Measurements from ENCODE around the gene NCAPH2. TPM values are rescaled to one million over a fixed set of nuclear protein-coding genes. Genes with fewer than 3 reads are reported as not detected.

Gene NCAPH2
- total RNA-seq, 2 experiments from 2014 or later: 184 to 185 TPM

DNA sequence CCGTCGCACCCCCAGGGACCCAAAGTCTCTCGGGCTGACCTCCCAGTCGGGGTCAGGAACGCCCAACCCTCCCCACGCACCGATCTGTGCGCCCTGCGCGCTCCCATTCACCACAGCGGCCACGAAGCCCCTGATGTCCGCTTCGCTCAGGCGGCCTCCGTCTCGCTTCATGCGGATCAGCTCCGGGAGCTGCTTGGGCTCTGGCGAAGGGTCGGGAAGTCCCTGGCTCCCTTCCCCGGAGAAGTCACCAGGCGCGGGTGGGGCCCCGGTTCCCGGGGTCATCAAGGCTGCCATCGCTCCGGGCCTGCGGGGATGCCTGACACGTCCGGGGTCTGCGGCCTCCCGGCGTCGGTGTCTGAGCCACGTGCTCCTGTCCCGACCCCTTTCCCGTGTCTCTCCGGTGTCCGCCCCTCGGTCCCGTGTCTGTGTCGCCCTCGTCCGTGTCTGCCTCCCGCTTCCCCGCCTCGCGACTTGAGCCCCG lies 21.4 kb downstream of the NCAPH2 start:
- intact Hi-C loops (cut with DNase I, micrococcal nuclease): loop anchor here (5.0 kb wide), 4 partner anchors 33 to 93 kb away; partner anchors contain the start of genes CHKB (in 1 of the 2) and SYCE3 (in 1 of the 2)
- H3K4me1 ChIP-seq (ENCODE audit: insufficient read depth, low read length): peaks cover 82% of the 10 kb centered on the region
- H3K27me3 ChIP-seq (ENCODE audit: control insufficient read depth in 1 of 2, insufficient read depth in 2 of 2, low read length in 2 of 2): no peaks in the 10 kb centered on the region
- DNase-seq: peak in 1 of 14 experiments; percentile 30
- H3K27ac ChIP-seq (ENCODE audit: low read depth in 1 of 2, low read length in 2 of 2): peak overlapping the region; percentile 21 to 74
- CTCF ChIA-PET: interaction anchor here (1.0 to 1.8 kb wide), 2 partner anchors 11 to 34 kb away, joined by 5 to 7 read pairs; partner anchors contain the start of gene SYCE3
- peaks cover 10% of the 10 kb centered on the region for H3K36me3 Mint-ChIP-seq (ENCODE audit: low read depth)
- H3K9me3 Mint-ChIP-seq: no peaks in the 10 kb centered on the region
- no peaks in the 10 kb centered on the region for H3K36me3 ChIP-seq (ENCODE audit: insufficient read depth, low read length)
- H3K27me3 Mint-ChIP-seq: peaks cover 13% of the 10 kb centered on the region
- POLR2A ChIA-PET: interaction anchor here (1.0 to 6.7 kb wide), 9 partner anchors 9 to 92 kb away, joined by 3 to 258 read pairs (median 7); partner anchors contain the start of genes CHKB, KLHDC7B, LMF2 and NCAPH2
- no peaks in the 10 kb centered on the region for H3K9me3 ChIP-seq (ENCODE audit: control insufficient read depth in 1 of 2, insufficient read depth in 1 of 2, low read length in 2 of 2)
- H3K27ac Mint-ChIP-seq: no peak overlapping the region
- TF ChIP-seq, protein P1, sequence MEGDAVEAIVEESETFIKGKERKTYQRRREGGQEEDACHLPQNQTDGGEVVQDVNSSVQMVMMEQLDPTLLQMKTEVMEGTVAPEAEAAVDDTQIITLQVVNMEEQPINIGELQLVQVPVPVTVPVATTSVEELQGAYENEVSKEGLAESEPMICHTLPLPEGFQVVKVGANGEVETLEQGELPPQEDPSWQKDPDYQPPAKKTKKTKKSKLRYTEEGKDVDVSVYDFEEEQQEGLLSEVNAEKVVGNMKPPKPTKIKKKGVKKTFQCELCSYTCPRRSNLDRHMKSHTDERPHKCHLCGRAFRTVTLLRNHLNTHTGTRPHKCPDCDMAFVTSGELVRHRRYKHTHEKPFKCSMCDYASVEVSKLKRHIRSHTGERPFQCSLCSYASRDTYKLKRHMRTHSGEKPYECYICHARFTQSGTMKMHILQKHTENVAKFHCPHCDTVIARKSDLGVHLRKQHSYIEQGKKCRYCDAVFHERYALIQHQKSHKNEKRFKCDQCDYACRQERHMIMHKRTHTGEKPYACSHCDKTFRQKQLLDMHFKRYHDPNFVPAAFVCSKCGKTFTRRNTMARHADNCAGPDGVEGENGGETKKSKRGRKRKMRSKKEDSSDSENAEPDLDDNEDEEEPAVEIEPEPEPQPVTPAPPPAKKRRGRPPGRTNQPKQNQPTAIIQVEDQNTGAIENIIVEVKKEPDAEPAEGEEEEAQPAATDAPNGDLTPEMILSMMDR (IDR thresholded peaks at IDR 0.05): no peak
- H3K4me1 Mint-ChIP-seq (ENCODE audit: low read depth): peaks cover 48% of the 10 kb centered on the region
- H3K4me3 ChIP-seq (ENCODE audit: low read length): peak overlapping the region; percentile 80
- H3K4me3 Mint-ChIP-seq: peak overlapping the region; percentile 48
- no peak for ATAC-seq (ENCODE audit: poor library complexity)

- Histone ChIP-seq H3K4me3 (ENCODE audit: low read length) (peak within 1 kb of the TSS; percentile 80), H3K4me1 (ENCODE audit: insufficient read depth, low read length) (peaks cover 77% of the 10 kb centered on the region), H3K36me3 (ENCODE audit: insufficient read depth, low read length) (no peaks in the 10 kb centered on the region), H3K27me3 (ENCODE audit: control insufficient read depth in 1 of 2, insufficient read depth in 2 of 2, low read length in 2 of 2) (no peaks in the 10 kb centered on the region), H3K27ac (ENCODE audit: low read depth in 1 of 2, low read length in 2 of 2) (peak within 1 kb of the TSS; percentile 90 to 98), H3K9me3 (ENCODE audit: control insufficient read depth in 1 of 2, insufficient read depth in 1 of 2, low read length in 2 of 2) (no peaks in the 10 kb centered on the region)
- ChIA-PET POLR2A (interaction anchor here (1.0 to 6.7 kb wide), 8 partner anchors 8 to 91 kb away, joined by 3 to 258 read pairs (median 8); partner anchors contain the start of genes CHKB, KLHDC7B, LMF2 and NCAPH2), CTCF (interaction anchor here (1.0 to 1.8 kb wide), 2 partner anchors 10 to 33 kb away, joined by 5 to 7 read pairs; partner anchors contain the start of gene SYCE3)
- no peak for ATAC-seq (ENCODE audit: poor library complexity)
- H3K4me1 Mint-ChIP-seq (ENCODE audit: low read depth): peaks cover 45% of the 10 kb centered on the region
- H3K27me3 Mint-ChIP-seq: peaks cover 13% of the 10 kb centered on the region
- H3K36me3 Mint-ChIP-seq (ENCODE audit: low read depth): peaks cover 4% of the 10 kb centered on the region
- TF ChIP-seq, protein P1 (IDR thresholded peaks at IDR 0.05): no peak
- DNase-seq: peak in 10 of 14 experiments; percentile 49 to 84 (median 72)
- peak within 1 kb of the TSS; percentile 90 for H3K27ac Mint-ChIP-seq
- intact Hi-C loops (cut with DNase I, micrococcal nuclease): loop anchor here (2.0 to 5.0 kb wide), 5 partner anchors 15 to 92 kb away; partner anchors contain the start of genes CHKB (in 1 of the 2), KLHDC7B (in 1 of the 2) and SYCE3 (in 1 of the 2)
- no peaks in the 10 kb centered on the region for H3K9me3 Mint-ChIP-seq
- H3K4me3 Mint-ChIP-seq: peak within 1 kb of the TSS; percentile 87
Measured at GRCh38 chr22:50529897-50530579, 22.0 kb downstream of the NCAPH2 start, which contains the start of gene TYMP. TSS of gene TYMP (minus strand) at chr22:50530012. CDS start at chr22:50529709, 303 bp downstream.

- Histone ChIP-seq H3K27ac (ENCODE audit: low read depth in 1 of 2, low read length in 2 of 2) (peak overlapping the region; percentile 90 to 98), H3K9me3 (ENCODE audit: control insufficient read depth in 1 of 2, insufficient read depth in 1 of 2, low read length in 2 of 2) (no peaks in the 10 kb centered on the region), H3K36me3 (ENCODE audit: insufficient read depth, low read length) (no peaks in the 10 kb centered on the region), H3K27me3 (ENCODE audit: control insufficient read depth in 1 of 2, insufficient read depth in 2 of 2, low read length in 2 of 2) (no peaks in the 10 kb centered on the region), H3K4me3 (ENCODE audit: low read length) (peak overlapping the region; percentile 80), H3K4me1 (ENCODE audit: insufficient read depth, low read length) (peaks cover 77% of the 10 kb centered on the region)
- TF ChIP-seq, protein P1 (IDR thresholded peaks at IDR 0.05): no peak
- peaks cover 4% of the 10 kb centered on the region for H3K36me3 Mint-ChIP-seq (ENCODE audit: low read depth)
- no peak for ATAC-seq (ENCODE audit: poor library complexity)
- H3K27ac Mint-ChIP-seq: peak overlapping the region; percentile 88
- ChIA-PET POLR2A (interaction anchor here (0.6 to 2.4 kb wide), 5 partner anchors 9 to 32 kb away, joined by 3 to 15 read pairs (median 8); partner anchors contain the start of genes KLHDC7B, LMF2, NCAPH2 and SYCE3), CTCF (no interaction called here)
- peaks cover 13% of the 10 kb centered on the region for H3K27me3 Mint-ChIP-seq
- H3K9me3 Mint-ChIP-seq: no peaks in the 10 kb centered on the region
- H3K4me3 Mint-ChIP-seq: peak overlapping the region; percentile 78
- intact Hi-C loops (cut with DNase I, micrococcal nuclease): loop anchor here in 1 of 2 experiments (2.0 kb wide), 1 partner anchor 14 kb away; the partner anchor contains the start of gene KLHDC7B
- peaks cover 45% of the 10 kb centered on the region for H3K4me1 Mint-ChIP-seq (ENCODE audit: low read depth)
- peak in 1 of 14 experiments; percentile 34 for DNase-seq
Measured at GRCh38 chr22:50530580-50530876, 22.5 kb downstream of the NCAPH2 start.
